DMS53 (cell line): Measurements from ENCODE around the gene ELAVL2.

Experiments used
- DNase-seq: peaks from one replicate; lab custom pipeline; 2025; lab: John Stamatoyannopoulos, UW

Gene ELAVL2

DNA sequence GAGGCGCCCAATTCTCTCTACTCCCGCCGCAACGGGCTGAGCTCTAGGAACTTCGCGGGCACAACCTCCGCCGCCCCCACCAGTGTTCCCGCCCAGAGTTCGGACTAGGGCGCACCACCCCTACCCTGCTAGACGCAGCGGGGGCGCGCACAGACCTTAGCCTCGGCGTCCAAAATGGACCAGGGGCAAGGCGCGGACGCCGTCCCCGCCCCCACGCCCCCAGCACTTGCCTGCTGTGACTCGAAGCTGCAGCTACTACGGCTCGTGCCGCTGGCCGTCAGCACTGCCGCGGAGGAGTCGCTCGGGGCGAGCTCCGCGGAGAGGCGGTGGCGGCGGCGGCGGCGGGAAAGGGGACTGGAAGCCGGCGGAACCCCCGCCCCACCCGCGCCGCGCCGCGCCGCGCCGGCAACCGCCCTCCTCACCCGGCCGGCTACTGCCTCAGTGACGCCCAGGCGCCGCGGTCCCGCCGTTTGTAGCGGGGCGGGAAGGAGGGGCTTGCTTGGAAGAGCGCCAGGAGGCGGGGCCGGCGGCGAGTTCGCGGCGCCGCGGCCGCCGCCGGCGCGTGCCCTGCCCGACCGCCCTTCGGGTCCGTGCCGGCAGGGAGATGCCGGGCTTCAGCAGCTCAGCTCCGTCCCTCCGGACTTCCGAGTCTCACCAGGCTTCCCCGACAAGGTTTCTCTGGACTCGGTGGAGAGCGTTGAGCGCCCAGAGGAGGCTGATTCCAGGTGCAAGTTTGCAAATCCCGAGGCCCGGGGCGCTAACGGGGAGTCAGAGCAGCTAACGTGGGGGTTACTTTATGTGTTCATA is 4.5 kb downstream of the ELAVL2 start:
- peak; percentile 91 for DNase-seq

DNA sequence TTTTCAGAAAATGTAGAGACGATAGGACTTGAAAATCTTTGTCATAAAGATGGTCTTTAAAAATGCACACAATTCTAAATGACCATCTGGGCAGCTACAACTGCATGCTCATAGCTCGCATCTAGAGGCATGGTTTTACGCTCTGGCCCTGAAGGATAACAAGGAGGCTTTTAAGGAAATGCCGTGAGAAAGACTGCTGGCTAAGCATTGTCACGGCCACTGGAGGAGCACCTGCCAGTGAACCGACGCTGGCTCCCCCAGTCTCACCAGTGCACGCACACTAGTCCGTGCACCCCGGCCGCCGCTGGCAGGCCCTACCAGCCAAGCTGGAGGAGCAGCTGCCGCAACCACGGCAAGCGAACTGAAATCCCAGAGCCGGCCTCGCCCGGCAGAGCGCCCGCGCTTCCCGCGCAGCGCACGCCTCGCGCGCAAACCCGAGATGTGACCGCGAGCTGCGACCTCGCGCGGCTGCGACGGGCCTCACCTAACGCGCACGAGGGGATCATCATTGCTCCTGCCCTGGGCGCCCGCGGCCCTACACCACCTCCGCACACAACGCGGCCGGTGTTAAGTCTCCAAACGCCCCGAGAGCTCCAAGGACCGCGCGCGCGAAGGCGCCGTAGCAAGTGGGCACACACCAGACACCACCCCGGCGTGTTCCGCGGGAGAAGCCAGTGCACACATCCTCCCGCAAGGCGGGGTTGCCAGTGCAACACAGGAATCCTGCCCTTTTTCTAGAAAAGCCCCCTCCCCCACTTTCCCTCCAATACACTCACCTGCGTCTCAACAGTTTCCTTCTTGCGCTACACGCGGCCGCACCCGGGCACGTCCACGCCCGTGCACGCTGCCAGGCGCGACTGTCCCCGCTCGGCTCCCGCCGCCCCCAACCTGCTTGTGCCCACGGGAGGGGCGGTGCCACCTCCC is 5.3 kb downstream of the ELAVL2 start:
- DNase-seq, result peak; percentile 81

GRCh38 chr9:23819403-23819802 is 6.6 kb downstream of the ELAVL2 start:
- DNase-seq, result no peak

DNA sequence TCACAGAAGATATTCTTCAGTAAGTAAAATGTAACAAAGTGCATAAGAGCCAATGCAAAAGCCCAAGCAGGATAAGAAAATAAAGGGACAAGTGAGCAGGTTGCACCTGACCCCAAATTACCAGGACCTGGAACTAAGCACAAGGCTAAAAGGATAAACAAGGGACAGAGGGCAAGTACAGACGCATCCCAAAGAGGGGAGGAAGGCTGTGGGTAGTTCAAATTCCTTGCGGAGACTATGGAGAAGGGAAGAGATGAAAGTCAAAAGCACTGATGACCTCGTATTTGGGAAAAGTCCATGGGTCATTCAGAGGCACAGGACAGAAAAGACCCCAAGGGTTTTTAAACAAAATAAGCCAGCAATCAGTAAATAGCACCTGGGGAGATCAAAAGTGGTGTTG is 11.8 kb downstream of the ELAVL2 start:
- DNase-seq, result no peak

GRCh38 chr9:23812673-23813072 is 13.4 kb downstream of the ELAVL2 start:
- DNase-seq, result no peak

DNA sequence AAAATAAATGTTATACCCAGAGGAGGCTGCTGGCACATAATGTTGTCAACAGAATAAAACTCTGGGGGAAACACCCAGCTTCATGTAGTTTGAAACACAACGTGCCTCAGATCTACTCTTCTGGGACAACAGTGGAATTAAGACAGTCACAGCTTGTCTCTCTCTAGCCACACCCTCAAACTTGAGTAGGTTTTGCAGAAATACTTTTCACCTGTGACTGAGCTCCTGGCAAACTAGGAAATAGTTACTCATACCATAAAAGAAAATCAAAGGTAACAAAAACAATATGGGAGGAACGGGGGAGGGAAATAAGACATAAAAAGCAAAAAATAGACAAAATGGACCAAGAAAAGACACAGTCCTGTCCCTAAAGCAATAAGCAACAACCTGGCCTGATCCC is 14.4 kb downstream of the ELAVL2 start:
- no peak for DNase-seq

DNA sequence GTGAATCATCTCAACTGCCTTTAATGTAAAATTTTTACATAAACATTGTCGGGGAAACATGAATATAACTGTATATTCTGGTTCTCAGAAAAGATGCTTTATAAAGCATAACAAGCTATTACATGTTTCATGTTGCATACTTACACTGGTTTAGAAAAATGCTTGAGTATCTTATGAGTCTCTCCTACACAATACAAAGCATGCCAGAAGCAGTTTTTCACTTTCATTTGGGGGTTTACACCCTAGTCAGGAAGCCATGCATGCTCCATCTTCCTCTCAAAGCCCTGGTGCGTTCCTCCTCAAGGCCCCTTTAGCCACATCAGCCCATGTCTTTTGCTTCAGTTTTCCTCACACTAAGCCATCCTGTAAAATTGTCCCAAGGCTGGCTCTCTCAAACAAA is 22.8 kb downstream of the ELAVL2 start:
- no peak for DNase-seq

DNA sequence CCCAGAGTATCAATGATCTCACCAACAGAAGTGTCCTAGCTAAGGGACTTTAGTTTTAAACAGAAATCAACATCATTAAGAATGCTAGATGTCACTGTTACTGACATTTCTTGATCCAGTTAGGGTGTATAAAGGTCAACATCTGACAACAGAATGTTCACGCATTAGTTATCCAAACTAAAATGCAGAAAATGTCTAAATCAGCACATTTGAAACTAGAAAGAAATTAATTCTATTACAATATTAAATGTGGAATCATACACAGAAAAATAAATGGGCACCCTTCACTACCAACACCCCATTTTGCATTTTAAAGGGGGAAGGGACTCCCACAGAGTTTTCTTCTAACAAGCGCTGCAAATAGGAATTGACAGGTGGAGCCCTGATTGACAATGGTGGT is 24.5 kb downstream of the ELAVL2 start:
- no peak for DNase-seq

DNA sequence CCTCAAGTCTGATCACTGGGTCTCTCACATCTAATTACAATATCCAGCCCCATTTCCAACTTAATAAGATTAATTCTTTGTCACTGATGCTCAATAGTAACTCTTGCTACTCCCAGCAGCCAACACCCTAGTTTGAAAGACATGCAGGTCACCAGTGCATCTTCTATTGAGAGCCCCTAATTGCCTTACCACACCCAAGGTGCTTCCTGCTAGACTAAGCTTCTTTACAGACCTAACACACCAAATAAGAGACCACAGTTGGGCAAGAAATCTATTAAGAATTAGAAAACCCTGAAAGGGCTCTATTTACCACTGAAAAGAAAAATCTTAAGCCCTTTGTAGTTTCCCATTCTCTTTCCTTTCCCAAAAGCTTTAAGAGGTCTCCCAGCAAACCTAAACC is 26.5 kb downstream of the ELAVL2 start:
- DNase-seq, result no peak

- DNase-seq, result no peak
These were observed 27.7 kb downstream of the ELAVL2 start for GRCh38 chr9:23798325-23798724.

DNA sequence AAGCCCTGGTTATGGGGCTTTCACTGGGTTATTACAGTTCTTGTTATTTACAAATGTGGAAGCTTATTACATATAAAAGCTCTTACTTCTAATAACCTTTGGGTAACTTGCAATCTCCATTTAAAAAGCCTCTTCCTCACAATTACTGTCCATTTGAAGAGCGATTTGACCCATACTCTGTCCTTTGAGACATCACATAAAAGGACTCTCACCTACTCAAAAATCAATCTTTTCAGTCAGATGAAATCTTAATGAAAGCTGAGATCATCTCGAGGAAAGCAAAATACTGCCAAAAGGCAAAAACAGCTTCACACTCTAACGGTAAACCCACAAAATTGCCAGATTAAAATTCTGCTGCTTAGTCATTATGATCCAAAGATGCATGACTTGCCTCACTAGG is 29.8 kb downstream of the ELAVL2 start:
- DNase-seq, result no peak

GRCh38 chr9:23790351-23791260 is 35.4 kb downstream of the ELAVL2 start:
- no peak for DNase-seq

DNA sequence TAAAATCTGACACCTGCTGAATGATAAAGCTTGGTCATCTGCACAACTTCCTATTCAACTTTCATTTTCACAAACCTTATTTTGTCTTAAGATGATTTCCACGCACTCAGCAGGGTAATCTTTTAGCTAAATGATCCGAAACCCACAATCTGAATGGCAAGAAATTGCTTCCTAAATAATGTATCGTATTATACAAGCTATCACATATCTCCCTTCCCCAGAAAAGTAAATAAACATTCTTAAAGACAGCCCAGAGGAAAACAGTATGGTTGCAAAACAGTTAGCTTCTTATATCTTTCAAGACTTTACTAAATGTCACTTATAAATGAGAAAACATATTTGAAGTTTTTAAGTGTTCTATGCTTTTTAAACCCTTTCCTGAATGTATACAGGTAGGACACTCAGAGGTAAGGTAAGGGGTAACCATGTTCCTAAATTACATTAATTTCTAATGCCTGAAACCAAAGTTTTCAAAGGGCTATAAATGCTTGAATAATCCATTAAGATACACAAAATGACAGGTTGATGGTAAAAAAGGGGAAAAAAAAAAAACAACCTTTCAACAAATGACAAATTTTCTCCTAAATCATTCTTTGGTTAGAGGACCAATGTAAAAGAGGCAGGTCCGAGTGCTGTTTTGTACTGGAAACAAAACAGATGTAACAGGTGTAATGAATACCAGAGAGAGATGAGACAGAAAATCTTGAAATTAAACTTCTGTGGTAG is 36.3 kb downstream of the ELAVL2 start:
- DNase-seq, result no peak

DNA sequence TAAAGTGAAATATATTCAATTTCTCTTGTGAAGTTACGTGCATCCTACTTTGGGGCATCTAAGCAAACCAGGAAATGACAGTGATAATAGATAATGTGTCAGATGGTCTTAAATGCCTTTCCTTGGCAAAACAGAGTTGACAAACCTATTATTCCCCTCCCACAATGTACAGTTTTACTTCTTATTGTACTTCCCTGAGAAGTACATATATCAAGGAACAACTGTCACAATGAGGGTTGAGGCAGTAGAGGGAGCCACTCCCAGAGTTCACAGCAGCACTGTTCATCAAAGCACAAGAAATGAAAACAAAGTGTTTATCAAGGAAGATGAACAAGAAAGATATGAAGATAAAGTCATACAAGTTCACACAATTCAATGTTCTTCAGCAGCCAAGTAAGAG is 41.1 kb downstream of the ELAVL2 start:
- no peak for DNase-seq

DNA sequence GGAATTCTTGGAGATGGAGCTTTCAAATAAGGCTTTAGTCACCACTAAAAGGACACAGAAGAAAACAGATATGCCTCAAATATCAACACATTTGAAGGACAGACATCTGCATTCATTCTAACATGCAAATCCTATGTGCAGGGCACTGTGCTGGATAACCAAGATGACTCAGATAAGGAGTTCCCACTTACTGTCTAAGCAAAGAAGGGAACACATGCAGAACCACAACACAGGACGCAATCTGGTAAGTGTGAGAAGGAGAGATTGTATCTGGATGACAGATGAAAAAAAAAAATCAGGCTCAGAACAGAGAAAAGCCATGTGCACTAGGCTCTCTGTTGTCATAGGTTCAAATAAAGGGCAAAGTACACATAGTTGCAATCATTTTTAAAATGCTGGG is 42.5 kb downstream of the ELAVL2 start:
- DNase-seq, result no peak

DNA sequence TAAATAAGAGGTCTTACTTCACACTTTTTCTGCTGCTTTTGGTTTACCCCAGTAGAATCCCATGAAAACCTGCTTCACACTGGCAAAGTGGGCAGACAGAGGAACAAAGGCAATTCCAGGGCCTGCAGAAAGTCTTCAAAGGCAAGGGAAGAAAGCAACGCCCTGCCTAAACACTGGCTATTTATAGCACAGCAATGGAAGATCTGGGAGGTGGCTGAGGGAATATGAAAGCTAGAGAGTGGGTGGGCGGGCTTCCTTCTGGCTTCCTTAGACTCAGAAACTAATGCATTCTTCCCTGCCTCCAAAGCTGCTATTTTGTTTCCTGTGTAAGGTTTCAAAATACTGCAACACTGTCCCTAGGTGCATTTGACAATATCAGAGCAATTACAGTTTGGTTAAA is 46.8 kb downstream of the ELAVL2 start:
- no peak for DNase-seq

DNA sequence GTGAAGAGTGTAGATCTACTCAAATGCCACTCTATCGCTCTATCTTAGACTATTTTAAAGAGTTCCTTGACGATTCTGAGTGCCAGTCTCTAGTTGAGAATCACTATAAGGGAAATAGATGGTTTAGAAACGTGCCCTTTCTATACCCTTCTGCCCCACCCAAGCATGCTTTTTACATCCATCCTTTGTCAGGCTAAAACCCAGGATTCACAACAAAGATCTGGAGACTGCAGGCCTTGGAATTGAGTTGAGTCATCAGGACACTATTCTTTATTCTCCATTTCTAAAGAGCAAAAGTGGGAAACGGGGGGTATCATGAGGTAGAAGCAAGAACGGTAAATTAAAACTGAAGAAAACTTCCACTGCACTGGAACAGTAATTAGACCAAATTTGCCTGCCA is 48.7 kb downstream of the ELAVL2 start:
- DNase-seq, result no peak

DNA sequence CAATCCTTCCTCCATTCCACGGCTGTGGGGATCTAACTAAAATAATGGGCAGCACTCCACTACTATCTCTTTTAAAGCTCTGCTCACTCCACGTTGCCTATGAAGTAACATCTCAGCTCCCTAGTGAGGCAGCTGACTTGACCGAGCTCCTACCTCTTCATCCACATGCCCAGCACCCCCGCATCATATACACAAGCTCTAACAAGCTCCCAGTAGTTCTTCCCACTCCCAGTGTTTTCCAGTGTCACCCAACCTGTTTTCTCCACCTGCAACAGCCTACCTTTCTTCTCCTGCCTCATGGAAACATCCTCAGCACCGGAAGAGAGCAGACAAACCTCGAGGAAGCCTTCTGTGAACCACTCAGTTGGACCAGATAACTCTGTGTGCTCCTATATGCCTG is 50.5 kb downstream of the ELAVL2 start:
- DNase-seq, result no peak

GRCh38 chr9:23774266-23774665 is 51.8 kb downstream of the ELAVL2 start:
- no peak for DNase-seq

- DNase-seq, result no peak
These were observed 53.7 kb downstream of the ELAVL2 start for GRCh38 chr9:23772385-23772783.

- DNase-seq, result no peak
These were observed 54.2 kb downstream of the ELAVL2 start for GRCh38 chr9:23771746-23772384.
